ENCODE results near the gene FAM24B. TPM values are rescaled to one million over a fixed set of nuclear protein-coding genes. Genes with fewer than 3 reads are reported as not detected.

Gene FAM24B
- total RNA-seq, 8 experiments from 2014 or later = 3.6 to 32.4 (median 18.2) TPM

GRCh38 chr10:122853665-122854313 lies 25.6 kb downstream of the FAM24B start:
- no peak overlapping the region for H3K27ac ChIP-seq
- H3K4me3 ChIP-seq = no peak overlapping the region
- peak in 1 of 8 experiments; percentile 9 for ATAC-seq (replicated peaks in 6 of 8)
- no peaks in the 10 kb centered on the region for H3K4me1 ChIP-seq (replicated peaks in 1 of 2)
- in situ Hi-C loops (cut with MboI; ENCODE audit: low pct_unique_long_range_greater_than_20kb in 2 of 9, low sequenced_read_pairs in 9 of 9, unreplicated experiment in 9 of 9) = no loop called here
- 80 to 86% (median 83%) methylated on average over 1 of the region's 1 CpG; no CpG with 5 or more reads in 7 of the 10 experiments for WGBS, 10 experiments

GRCh38 chr10:122852261-122852660 lies 27.1 kb downstream of the FAM24B start:
- in situ Hi-C loops (cut with MboI; ENCODE audit: low pct_unique_long_range_greater_than_20kb in 2 of 9, low sequenced_read_pairs in 9 of 9, unreplicated experiment in 9 of 9) = no loop called here
- Histone ChIP-seq H3K4me3 (no peak overlapping the region), H3K4me1 (replicated peaks in 1 of 2) (no peaks in the 10 kb centered on the region), H3K27ac (no peak overlapping the region)
- peak in 3 of 8 experiments; percentile 77 to 81 (median 78) for ATAC-seq (replicated peaks in 6 of 8)
- 28 to 100% (median 100%) methylated on average over 1 to 2 of the region's 2 CpGs; no CpG with 5 or more reads in 3 of the 10 experiments for WGBS, 10 experiments

GRCh38 chr10:122850705-122851640 lies 28.4 kb downstream of the FAM24B start:
- Histone ChIP-seq H3K4me1 (replicated peaks in 1 of 2) (no peaks in the 10 kb centered on the region), H3K27ac (no peak overlapping the region), H3K4me3 (no peak overlapping the region)
- ATAC-seq (replicated peaks in 6 of 8) = no peak
- in situ Hi-C loops (cut with MboI; ENCODE audit: low pct_unique_long_range_greater_than_20kb in 2 of 9, low sequenced_read_pairs in 9 of 9, unreplicated experiment in 9 of 9) = no loop called here
- WGBS, 10 experiments = 53 to 100% (median 83%) methylated on average over 2 to 5 of the region's 5 CpGs

- H3K27ac ChIP-seq = no peak overlapping the region
- H3K4me1 ChIP-seq (replicated peaks in 1 of 2) = no peaks in the 10 kb centered on the region
- H3K4me3 ChIP-seq = no peak overlapping the region
- WGBS, 10 experiments = 20 to 100% (median 83%) methylated on average over 1 to 10 of the region's 12 CpGs; no CpG with 5 or more reads in 1 of the 10 experiments
- in situ Hi-C loops (cut with MboI; ENCODE audit: low pct_unique_long_range_greater_than_20kb in 2 of 9, low sequenced_read_pairs in 9 of 9, unreplicated experiment in 9 of 9) = no loop called here
- ATAC-seq (replicated peaks in 6 of 8) = no peak
Measured at GRCh38 chr10:122849900-122850605, 29.3 kb downstream of the FAM24B start.

GRCh38 chr10:122849090-122849489 lies 30.3 kb downstream of the FAM24B start:
- no peak for ATAC-seq (replicated peaks in 6 of 8)
- H3K4me3 ChIP-seq = no peak overlapping the region
- in situ Hi-C loops (cut with MboI; ENCODE audit: low pct_unique_long_range_greater_than_20kb in 2 of 9, low sequenced_read_pairs in 9 of 9, unreplicated experiment in 9 of 9) = no loop called here
- H3K4me1 ChIP-seq (replicated peaks in 1 of 2) = no peaks in the 10 kb centered on the region
- WGBS, 10 experiments = 80 to 100% (median 100%) methylated on average over 1 to 2 of the region's 2 CpGs; no CpG with 5 or more reads in 1 of the 10 experiments
- H3K27ac ChIP-seq = no peak overlapping the region

- H3K4me3 ChIP-seq = no peak overlapping the region
- H3K27ac ChIP-seq = no peak overlapping the region
- WGBS, 10 experiments = 65 to 100% (median 89%) methylated on average over 1 to 6 of the region's 12 CpGs; no CpG with 5 or more reads in 4 of the 10 experiments
- no peak for ATAC-seq (replicated peaks in 6 of 8)
- H3K4me1 ChIP-seq (replicated peaks in 1 of 2) = no peaks in the 10 kb centered on the region
- in situ Hi-C loops (cut with MboI; ENCODE audit: low pct_unique_long_range_greater_than_20kb in 2 of 9, low sequenced_read_pairs in 9 of 9, unreplicated experiment in 9 of 9) = no loop called here
Measured at GRCh38 chr10:122847782-122848604, 31.4 kb downstream of the FAM24B start.

- 60 to 100% (median 87%) methylated on average over 1 to 5 of the region's 5 CpGs; no CpG with 5 or more reads in 3 of the 10 experiments for WGBS, 10 experiments
- Histone ChIP-seq H3K4me3 (no peak within 1 kb of the TSS), H3K27ac (no peak within 1 kb of the TSS), H3K4me1 (replicated peaks in 1 of 2) (no peaks in the 10 kb centered on the region)
- ATAC-seq (replicated peaks in 6 of 8) = peak in 1 of 8 experiments; percentile 17
- in situ Hi-C loops (cut with MboI; ENCODE audit: low pct_unique_long_range_greater_than_20kb in 2 of 9, low sequenced_read_pairs in 9 of 9, unreplicated experiment in 9 of 9) = no loop called here
Measured at GRCh38 chr10:122845783-122846332, 33.5 kb downstream of the FAM24B start, which contains the start of gene CUZD1. CUZD1 (minus strand) TSS chr10:122845857; CDS start chr10:122845843, 14 bp downstream.

- H3K4me3 ChIP-seq = no peak overlapping the region
Measured at GRCh38 chr10:122844146-122844545, 35.2 kb downstream of the FAM24B start.

GRCh38 chr10:122841569-122841968 lies 37.8 kb downstream of the FAM24B start:
- Histone ChIP-seq H3K27ac (no peak overlapping the region), H3K4me3 (no peak overlapping the region), H3K4me1 (replicated peaks in 1 of 2) (no peaks in the 10 kb centered on the region)
- ATAC-seq (replicated peaks in 6 of 8) = no peak
- in situ Hi-C loops (cut with MboI; ENCODE audit: low pct_unique_long_range_greater_than_20kb in 2 of 9, low sequenced_read_pairs in 9 of 9, unreplicated experiment in 9 of 9) = no loop called here

More at GRCh38 chr10:122844146-122844545, 35.2 kb downstream of the FAM24B start:
- no peak for ATAC-seq (replicated peaks in 6 of 8)
- H3K4me1 ChIP-seq (replicated peaks in 1 of 2) = no peaks in the 10 kb centered on the region
- in situ Hi-C loops (cut with MboI; ENCODE audit: low pct_unique_long_range_greater_than_20kb in 2 of 9, low sequenced_read_pairs in 9 of 9, unreplicated experiment in 9 of 9) = no loop called here
- 90 to 100% (median 100%) methylated on average over 1 to 4 of the region's 4 CpGs; no CpG with 5 or more reads in 4 of the 10 experiments for WGBS, 10 experiments
- no peak overlapping the region for H3K27ac ChIP-seq

GRCh38 chr10:122839505-122839904 lies 39.9 kb downstream of the FAM24B start:
- Histone ChIP-seq H3K4me3 (no peak overlapping the region), H3K4me1 (replicated peaks in 1 of 2) (no peaks in the 10 kb centered on the region), H3K27ac (no peak overlapping the region)
- in situ Hi-C loops (cut with MboI; ENCODE audit: low pct_unique_long_range_greater_than_20kb in 2 of 9, low sequenced_read_pairs in 9 of 9, unreplicated experiment in 9 of 9) = no loop called here
- no peak for ATAC-seq (replicated peaks in 6 of 8)

- no peak overlapping the region for H3K27ac ChIP-seq
- H3K4me3 ChIP-seq = no peak overlapping the region
- no peak for ATAC-seq (replicated peaks in 6 of 8)
- H3K4me1 ChIP-seq (replicated peaks in 1 of 2) = no peaks in the 10 kb centered on the region
- in situ Hi-C loops (cut with MboI; ENCODE audit: low pct_unique_long_range_greater_than_20kb in 2 of 9, low sequenced_read_pairs in 9 of 9, unreplicated experiment in 9 of 9) = no loop called here
- 22 to 100% (median 67%) methylated on average over 1 to 4 of the region's 4 CpGs; no CpG with 5 or more reads in 3 of the 10 experiments for WGBS, 10 experiments
Measured at GRCh38 chr10:122838880-122839279, 40.5 kb downstream of the FAM24B start.

GRCh38 chr10:122835908-122836307 lies 43.5 kb downstream of the FAM24B start:
- no peak overlapping the region for H3K27ac ChIP-seq
- WGBS, 10 experiments = 63 to 100% (median 96%) methylated on average over 1 to 2 of the region's 2 CpGs; no CpG with 5 or more reads in 2 of the 10 experiments
- no peaks in the 10 kb centered on the region for H3K4me1 ChIP-seq (replicated peaks in 1 of 2)
- ATAC-seq (replicated peaks in 6 of 8) = no peak
- in situ Hi-C loops (cut with MboI; ENCODE audit: low pct_unique_long_range_greater_than_20kb in 2 of 9, low sequenced_read_pairs in 9 of 9, unreplicated experiment in 9 of 9) = no loop called here
- no peak overlapping the region for H3K4me3 ChIP-seq

All from motor neuron (in vitro differentiated cells).